PC-3 (cell line): ENCODE results near the gene NUFIP1.

ENCODE experiments used
- EZH2 ChIP-seq: fragments of 300-600 bp; sonication (generic); IDR thresholded peaks from one replicate; pipeline ENCODE4 v1.6.1; 2017; ENCODE audit warnings: antibody characterized with exemption, mild to moderate bottlenecking, low read length; ENCODE audit not compliant: unreplicated experiment
- EZH2phosphoT487 ChIP-seq: fragments of 300-600 bp; sonication (generic); IDR thresholded peaks from 2 replicates; pipeline ENCODE4 v1.6.1; 2018; ENCODE audit warnings: mild to moderate bottlenecking, antibody characterized with exemption, low read length, borderline replicate concordance
- TF ChIP-seq, protein P1 (sequence below): fragments of 300-600 bp; sonication (generic); conservative IDR thresholded peaks from 2 replicates; pipeline ENCODE4 v1.5.1; 2017; ENCODE audit warnings: antibody characterized with exemption, low read depth, mild to moderate bottlenecking, low read length

DNA sequence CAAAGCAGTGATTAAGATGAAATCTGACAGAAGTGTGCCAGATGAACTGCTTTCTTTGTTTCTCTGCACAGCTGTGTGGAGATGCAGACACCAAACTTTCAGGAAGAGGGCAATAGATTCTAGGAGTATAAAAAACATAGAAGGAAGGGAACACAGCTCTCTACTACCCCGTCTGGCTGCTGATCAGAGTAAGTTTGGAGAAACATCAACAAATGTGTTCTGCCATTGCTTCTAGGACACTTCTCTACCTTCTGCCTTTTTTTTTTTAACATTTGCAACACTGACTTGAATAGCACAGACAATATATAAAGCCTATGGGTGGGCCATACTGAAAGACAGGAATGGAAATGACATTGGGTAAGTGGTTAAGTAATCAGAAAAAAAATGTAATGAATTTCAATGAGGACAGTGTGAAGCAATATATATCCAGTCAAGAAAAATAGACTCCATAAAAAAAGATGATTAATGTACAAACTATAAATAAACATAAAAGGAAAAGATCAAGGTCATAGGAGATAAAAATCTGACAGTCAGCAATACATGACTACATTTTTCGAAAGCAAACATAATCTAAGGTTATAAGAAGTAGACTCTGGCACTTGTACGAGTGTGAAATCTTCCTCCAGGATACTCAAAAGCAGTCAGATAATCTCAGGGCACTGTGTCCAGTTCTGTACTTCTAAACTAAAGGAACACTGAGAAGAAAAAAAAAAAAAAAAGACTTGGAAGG lies 21.4 kb downstream of the NUFIP1 start:
- TF ChIP-seq, protein P1, sequence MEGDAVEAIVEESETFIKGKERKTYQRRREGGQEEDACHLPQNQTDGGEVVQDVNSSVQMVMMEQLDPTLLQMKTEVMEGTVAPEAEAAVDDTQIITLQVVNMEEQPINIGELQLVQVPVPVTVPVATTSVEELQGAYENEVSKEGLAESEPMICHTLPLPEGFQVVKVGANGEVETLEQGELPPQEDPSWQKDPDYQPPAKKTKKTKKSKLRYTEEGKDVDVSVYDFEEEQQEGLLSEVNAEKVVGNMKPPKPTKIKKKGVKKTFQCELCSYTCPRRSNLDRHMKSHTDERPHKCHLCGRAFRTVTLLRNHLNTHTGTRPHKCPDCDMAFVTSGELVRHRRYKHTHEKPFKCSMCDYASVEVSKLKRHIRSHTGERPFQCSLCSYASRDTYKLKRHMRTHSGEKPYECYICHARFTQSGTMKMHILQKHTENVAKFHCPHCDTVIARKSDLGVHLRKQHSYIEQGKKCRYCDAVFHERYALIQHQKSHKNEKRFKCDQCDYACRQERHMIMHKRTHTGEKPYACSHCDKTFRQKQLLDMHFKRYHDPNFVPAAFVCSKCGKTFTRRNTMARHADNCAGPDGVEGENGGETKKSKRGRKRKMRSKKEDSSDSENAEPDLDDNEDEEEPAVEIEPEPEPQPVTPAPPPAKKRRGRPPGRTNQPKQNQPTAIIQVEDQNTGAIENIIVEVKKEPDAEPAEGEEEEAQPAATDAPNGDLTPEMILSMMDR = peak; percentile 39
- TF ChIP-seq EZH2 (no peak), EZH2phosphoT487 (no peak)
